ENCODE results near the gene ZNF213.
A peak's percentile ranks its signal among the peaks of the same experiment; 100 is the strongest.

The ZNF213 gene

DNA sequence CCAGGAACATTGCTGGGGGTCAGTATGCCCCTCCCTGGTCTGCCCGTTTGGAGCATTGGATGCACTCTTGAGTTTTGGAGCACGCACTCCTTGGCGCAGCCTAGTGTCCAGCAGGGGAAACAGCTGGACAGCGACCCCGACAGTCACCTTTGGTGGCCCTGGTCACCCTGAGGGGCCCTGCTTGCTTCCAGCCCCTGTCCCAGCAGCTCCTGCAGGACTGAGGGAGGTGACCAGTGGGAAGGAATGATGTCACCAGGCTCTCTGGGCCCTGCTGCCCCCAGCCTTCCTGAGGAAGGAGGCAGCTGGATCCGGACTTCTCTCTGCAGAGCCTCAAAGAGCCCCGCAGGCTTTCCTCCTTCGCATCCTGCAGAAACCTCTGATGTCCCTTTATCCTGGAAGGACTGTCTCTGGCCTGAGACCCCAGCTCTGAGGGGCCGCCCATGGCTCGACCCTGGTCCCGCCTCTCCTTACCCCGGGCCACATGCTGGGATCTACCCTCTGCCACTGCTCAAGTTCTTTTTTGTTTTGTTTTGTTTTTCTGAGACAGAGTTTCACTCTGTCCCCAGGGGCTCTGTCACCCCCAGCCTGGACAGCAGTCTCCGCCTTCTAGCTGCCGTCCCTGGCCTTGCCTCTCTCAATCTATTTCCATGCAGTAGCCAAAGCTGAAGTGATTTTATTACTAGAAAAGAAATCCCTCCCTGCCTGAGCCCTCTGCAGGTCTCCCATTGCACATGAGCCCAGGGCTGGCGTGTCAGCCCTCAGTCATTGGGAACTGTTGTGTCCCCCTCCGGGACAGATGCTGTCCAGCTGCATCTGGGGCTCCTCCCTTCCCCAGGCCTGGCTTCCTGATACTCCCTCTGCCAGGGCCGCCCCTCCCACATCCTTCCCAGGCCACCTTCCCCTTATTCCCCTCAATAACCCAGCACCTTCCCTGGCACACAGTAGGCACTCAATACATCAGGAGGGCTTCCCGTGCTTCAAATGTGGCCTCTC is 47.3 kb upstream of the ZNF213 start:
- TF ChIP-seq, protein P1, sequence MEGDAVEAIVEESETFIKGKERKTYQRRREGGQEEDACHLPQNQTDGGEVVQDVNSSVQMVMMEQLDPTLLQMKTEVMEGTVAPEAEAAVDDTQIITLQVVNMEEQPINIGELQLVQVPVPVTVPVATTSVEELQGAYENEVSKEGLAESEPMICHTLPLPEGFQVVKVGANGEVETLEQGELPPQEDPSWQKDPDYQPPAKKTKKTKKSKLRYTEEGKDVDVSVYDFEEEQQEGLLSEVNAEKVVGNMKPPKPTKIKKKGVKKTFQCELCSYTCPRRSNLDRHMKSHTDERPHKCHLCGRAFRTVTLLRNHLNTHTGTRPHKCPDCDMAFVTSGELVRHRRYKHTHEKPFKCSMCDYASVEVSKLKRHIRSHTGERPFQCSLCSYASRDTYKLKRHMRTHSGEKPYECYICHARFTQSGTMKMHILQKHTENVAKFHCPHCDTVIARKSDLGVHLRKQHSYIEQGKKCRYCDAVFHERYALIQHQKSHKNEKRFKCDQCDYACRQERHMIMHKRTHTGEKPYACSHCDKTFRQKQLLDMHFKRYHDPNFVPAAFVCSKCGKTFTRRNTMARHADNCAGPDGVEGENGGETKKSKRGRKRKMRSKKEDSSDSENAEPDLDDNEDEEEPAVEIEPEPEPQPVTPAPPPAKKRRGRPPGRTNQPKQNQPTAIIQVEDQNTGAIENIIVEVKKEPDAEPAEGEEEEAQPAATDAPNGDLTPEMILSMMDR (tag by site-specific recombination; IDR thresholded peaks at IDR 0.05), result peak; percentile 18; the same call in 1 of the 2 replicates
- TF ChIP-seq SCRT2 (tag by site-specific recombination; IDR thresholded peaks at IDR 0.05) (no peak), ZNF600 (tag by site-specific recombination; IDR thresholded peaks at IDR 0.05) (peak; percentile 82), SP2 (tag by site-specific recombination; IDR thresholded peaks at IDR 0.05) (peak; percentile 15; the same call in 1 of the 2 replicates), GLIS2 (tag by site-specific recombination; IDR thresholded peaks at IDR 0.05) (peak; percentile 62; the same call in 1 of the 2 replicates), ZIC2 (tag by site-specific recombination; IDR thresholded peaks at IDR 0.05) (peak; percentile 33), ZFHX2 (tag by site-specific recombination; conservative IDR thresholded peaks at IDR 0.05) (peak; percentile 22; the same call in 1 of the 2 replicates), ZSCAN16 (tag by site-specific recombination; IDR thresholded peaks at IDR 0.05) (no peak)
- TF ChIP-seq, protein P2, sequence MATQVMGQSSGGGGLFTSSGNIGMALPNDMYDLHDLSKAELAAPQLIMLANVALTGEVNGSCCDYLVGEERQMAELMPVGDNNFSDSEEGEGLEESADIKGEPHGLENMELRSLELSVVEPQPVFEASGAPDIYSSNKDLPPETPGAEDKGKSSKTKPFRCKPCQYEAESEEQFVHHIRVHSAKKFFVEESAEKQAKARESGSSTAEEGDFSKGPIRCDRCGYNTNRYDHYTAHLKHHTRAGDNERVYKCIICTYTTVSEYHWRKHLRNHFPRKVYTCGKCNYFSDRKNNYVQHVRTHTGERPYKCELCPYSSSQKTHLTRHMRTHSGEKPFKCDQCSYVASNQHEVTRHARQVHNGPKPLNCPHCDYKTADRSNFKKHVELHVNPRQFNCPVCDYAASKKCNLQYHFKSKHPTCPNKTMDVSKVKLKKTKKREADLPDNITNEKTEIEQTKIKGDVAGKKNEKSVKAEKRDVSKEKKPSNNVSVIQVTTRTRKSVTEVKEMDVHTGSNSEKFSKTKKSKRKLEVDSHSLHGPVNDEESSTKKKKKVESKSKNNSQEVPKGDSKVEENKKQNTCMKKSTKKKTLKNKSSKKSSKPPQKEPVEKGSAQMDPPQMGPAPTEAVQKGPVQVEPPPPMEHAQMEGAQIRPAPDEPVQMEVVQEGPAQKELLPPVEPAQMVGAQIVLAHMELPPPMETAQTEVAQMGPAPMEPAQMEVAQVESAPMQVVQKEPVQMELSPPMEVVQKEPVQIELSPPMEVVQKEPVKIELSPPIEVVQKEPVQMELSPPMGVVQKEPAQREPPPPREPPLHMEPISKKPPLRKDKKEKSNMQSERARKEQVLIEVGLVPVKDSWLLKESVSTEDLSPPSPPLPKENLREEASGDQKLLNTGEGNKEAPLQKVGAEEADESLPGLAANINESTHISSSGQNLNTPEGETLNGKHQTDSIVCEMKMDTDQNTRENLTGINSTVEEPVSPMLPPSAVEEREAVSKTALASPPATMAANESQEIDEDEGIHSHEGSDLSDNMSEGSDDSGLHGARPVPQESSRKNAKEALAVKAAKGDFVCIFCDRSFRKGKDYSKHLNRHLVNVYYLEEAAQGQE (tag by site-specific recombination; IDR thresholded peaks at IDR 0.05), result peak; percentile 67
- TF ChIP-seq, protein P3, sequence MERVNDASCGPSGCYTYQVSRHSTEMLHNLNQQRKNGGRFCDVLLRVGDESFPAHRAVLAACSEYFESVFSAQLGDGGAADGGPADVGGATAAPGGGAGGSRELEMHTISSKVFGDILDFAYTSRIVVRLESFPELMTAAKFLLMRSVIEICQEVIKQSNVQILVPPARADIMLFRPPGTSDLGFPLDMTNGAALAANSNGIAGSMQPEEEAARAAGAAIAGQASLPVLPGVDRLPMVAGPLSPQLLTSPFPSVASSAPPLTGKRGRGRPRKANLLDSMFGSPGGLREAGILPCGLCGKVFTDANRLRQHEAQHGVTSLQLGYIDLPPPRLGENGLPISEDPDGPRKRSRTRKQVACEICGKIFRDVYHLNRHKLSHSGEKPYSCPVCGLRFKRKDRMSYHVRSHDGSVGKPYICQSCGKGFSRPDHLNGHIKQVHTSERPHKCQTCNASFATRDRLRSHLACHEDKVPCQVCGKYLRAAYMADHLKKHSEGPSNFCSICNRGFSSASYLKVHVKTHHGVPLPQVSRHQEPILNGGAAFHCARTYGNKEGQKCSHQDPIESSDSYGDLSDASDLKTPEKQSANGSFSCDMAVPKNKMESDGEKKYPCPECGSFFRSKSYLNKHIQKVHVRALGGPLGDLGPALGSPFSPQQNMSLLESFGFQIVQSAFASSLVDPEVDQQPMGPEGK (tag by site-specific recombination; IDR thresholded peaks at IDR 0.05), result peak; percentile 48; the same call in 1 of the 2 replicates
- TF ChIP-seq, protein P4, sequence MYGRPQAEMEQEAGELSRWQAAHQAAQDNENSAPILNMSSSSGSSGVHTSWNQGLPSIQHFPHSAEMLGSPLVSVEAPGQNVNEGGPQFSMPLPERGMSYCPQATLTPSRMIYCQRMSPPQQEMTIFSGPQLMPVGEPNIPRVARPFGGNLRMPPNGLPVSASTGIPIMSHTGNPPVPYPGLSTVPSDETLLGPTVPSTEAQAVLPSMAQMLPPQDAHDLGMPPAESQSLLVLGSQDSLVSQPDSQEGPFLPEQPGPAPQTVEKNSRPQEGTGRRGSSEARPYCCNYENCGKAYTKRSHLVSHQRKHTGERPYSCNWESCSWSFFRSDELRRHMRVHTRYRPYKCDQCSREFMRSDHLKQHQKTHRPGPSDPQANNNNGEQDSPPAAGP (tag by site-specific recombination; IDR thresholded peaks at IDR 0.05), result 0 out of 2 replicates have a peak, but pooled peaks have one; percentile 27
- H3K4me1 ChIP-seq (ENCODE audit: control insufficient read depth, insufficient read depth, low read length), result no peaks in the 10 kb centered on the region
- H3K4me3 ChIP-seq (ENCODE audit: low read depth, low read length), result no peak overlapping the region
- H3K9me3 ChIP-seq (ENCODE audit: control insufficient read depth, insufficient read depth, low read depth, low read length), result no peaks in the 10 kb centered on the region
- no peak overlapping the region for H3K27ac ChIP-seq (ENCODE audit: extremely low read depth, low read depth, low read length)
- CTCF ChIA-PET, result interaction anchor here (0.7 to 1.4 kb wide), 7 partner anchors 8 to 973 kb away, joined by 3 to 5 read pairs (median 3); no protein-coding TSS in a partner anchor
- H3K36me3 ChIP-seq (ENCODE audit: control insufficient read depth in 2 of 2, insufficient read depth in 1 of 2, low read length in 2 of 2), result no peaks in the 10 kb centered on the region
- POLR2A ChIA-PET, result no interaction called here

DNA sequence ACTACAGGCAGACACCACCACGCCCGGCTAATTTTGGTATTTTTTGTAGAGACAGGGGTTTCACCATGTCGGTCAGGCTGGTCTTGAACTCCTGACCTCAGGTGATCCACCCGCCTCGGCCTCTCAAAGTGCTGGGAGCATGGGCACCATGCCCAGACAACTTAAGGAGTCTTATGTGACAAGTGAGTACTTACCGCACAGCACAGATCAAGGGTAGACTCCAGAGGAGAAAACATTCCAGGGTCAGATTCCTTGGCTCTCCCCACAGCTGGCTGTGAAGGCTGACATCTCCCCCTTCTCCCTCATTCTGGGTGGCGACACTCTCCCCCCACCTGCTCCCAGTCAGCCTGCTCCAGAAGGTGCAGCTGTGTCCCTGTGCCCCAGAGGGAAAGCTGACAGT is 46.4 kb upstream of the ZNF213 start:
- TF ChIP-seq IKZF3 (tag by site-specific recombination; IDR thresholded peaks at IDR 0.05) (0 out of 2 replicates have a peak, but pooled peaks have one; percentile 23), RBAK (tag by site-specific recombination; IDR thresholded peaks at IDR 0.05) (no peak), ZNF561 (tag by site-specific recombination; IDR thresholded peaks at IDR 0.05; ENCODE audit: borderline replicate concordance) (no peak)
- H3K4me3 ChIP-seq (ENCODE audit: low read depth, low read length), result no peak overlapping the region
- ChIA-PET CTCF (interaction anchor here (0.6 to 0.8 kb wide), 2 partner anchors 30 to 138 kb away, joined by 3 read pairs; no protein-coding TSS in a partner anchor), POLR2A (no interaction called here)
- H3K4me1 ChIP-seq (ENCODE audit: control insufficient read depth, insufficient read depth, low read length), result no peaks in the 10 kb centered on the region
- no peaks in the 10 kb centered on the region for H3K9me3 ChIP-seq (ENCODE audit: control insufficient read depth, insufficient read depth, low read depth, low read length)
- H3K27ac ChIP-seq (ENCODE audit: extremely low read depth, low read depth, low read length), result no peak overlapping the region
- no peaks in the 10 kb centered on the region for H3K36me3 ChIP-seq (ENCODE audit: control insufficient read depth in 2 of 2, insufficient read depth in 1 of 2, low read length in 2 of 2)

All from HEK293 (cell line).